NCI-H1436 treated with DMSO at 0.1 percent for 48 hours (cell line): ENCODE results near the gene PTPN3.
A peak's percentile ranks its signal among the peaks of the same experiment; 100 is the strongest.

Experiments used
- DNase-seq: peaks from one replicate; lab custom pipeline; 2025; lab: John Stamatoyannopoulos, UW

Gene PTPN3

GRCh38 chr9:109477258-109478050, 20.7 kb downstream of the PTPN3 start:
- no peak for DNase-seq

GRCh38 chr9:109476642-109477257, 21.4 kb downstream of the PTPN3 start:
- DNase-seq = no peak

GRCh38 chr9:109475526-109475925, 22.6 kb downstream of the PTPN3 start:
- no peak for DNase-seq

DNA sequence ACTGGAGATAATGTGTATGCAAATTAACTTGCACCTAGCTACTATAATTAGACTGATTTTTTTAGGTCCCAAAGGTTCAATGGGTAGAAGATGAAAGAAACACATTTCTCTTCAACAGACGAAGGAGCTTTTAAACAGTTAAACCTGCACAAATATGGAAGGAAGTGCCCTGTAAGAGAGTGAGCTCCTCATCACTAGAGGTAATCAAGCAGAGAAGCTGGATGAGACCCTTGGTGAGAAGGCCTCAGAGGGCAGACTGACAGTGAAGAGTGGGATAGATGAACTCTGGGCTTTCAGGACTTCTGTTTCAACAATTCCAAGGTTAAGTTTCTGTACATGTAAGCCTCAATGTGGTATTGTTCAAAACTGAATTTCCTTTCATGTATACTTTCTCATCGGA, 23.2 kb downstream of the PTPN3 start:
- DNase-seq = no peak

DNA sequence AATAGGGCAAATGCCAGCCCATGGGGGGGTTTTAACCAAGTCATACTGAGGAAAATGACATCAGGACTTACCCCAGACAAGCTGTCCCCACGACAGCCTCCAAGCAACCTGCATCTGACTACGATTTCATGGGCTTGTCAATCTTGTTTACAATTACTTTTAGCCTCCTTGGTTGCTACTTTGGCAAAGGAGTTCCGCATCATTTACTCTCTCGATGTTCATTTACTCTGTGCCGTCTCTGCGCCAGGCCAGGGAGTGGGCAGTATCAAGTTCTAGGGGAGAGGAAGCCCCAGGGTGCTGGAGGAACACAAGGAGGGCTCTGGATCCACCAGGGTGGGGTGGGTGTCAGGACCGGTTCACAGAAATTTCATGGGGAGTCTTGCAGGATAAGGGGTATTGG, 23.9 kb downstream of the PTPN3 start:
- no peak for DNase-seq

GRCh38 chr9:109473329-109473728, 24.8 kb downstream of the PTPN3 start:
- DNase-seq = no peak

DNA sequence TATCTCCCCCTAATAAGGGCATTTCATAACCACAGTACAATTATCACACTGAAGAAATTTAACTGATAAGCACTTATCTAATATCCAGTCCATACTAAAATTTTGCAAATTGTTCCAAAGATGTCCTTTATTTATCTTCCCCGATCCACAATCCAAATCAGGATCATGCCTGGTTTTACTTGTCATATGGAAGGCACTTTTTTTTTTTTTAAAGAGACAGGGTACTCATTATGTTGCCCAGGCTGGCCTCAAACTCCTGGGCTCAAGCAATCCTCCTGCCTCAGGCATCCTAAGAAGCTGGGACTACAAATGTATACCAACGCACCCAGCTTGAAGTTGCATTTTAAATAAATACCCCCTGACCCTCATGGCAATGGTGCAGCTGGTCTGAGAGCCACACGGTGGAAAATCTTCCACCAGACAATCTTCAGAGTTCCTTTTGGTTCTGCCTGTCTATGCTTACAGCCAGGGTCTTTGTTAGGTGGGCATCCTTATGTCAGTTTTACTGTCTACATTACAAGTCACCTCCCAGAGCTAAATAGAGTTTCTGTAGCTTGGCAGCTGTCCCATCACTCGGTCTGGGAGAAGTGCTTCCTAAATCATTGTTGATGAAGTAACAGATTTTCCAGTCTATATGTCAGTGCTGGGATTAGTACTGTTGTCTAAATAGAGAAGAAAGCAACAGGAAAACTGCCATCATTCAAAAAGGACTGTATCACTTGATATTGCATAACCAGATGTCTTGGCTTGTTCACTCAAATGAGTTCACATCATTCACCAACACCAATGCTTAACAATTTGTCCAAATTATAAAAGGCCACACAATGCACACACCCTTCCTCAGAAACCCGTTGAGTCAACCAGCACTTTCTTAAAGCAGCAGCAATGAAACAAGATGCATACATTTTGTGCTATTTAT, 26.4 kb downstream of the PTPN3 start:
- DNase-seq = no peak

DNA sequence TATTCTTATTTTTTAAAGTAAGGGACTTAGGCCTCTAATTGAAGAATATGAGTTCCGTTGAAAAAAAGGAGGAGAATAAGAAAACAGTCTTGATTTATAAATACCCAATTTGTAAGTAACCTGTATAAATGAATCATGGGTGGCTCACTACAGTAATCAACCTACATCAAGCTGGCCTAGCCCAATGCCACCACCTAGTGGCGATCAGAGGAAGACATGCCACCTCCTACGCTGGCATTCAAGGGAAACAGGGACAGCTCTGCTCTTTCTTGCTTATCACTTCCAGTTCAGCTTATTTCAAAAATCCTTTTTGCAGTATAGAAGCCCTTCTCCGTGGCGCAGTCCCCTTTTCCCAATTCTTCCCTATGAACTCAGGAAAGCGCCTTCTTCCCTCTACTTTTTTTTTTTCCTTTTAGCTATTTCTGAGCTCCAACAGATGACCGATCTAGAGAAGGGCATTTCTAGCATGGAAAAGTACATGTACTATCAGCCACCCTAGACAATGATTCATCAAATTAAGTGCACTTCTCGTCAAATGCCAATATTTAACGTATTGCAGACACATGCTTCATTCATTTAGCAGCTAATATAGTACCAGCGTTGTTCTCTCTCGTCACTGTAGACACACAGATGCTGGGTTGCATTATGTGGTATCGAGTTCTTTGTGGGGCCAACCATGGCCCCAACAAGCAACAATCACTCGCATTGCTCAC, 28.3 kb downstream of the PTPN3 start:
- DNase-seq = peak; percentile 3

DNA sequence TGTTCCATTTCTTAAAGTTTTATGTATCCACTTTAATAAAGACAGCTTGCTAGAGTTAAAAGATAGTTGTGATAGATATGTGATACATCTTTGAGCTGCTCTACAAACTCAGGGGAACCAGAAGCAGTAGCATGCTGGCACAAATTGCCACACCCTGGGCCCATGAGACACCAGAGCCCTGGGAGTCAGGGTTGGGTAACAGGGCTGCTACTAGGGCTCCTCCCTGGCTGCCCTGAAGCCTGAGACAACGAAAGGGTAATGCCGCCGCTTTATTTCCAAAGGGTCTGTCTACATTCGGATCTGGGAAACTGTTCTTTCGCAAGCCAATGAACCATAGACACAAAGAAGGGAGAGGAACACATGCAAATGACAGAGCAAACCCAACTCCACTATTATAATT, 29.2 kb downstream of the PTPN3 start:
- DNase-seq = no peak

GRCh38 chr9:109467936-109468335, 30.2 kb downstream of the PTPN3 start:
- DNase-seq = peak; percentile 3

DNA sequence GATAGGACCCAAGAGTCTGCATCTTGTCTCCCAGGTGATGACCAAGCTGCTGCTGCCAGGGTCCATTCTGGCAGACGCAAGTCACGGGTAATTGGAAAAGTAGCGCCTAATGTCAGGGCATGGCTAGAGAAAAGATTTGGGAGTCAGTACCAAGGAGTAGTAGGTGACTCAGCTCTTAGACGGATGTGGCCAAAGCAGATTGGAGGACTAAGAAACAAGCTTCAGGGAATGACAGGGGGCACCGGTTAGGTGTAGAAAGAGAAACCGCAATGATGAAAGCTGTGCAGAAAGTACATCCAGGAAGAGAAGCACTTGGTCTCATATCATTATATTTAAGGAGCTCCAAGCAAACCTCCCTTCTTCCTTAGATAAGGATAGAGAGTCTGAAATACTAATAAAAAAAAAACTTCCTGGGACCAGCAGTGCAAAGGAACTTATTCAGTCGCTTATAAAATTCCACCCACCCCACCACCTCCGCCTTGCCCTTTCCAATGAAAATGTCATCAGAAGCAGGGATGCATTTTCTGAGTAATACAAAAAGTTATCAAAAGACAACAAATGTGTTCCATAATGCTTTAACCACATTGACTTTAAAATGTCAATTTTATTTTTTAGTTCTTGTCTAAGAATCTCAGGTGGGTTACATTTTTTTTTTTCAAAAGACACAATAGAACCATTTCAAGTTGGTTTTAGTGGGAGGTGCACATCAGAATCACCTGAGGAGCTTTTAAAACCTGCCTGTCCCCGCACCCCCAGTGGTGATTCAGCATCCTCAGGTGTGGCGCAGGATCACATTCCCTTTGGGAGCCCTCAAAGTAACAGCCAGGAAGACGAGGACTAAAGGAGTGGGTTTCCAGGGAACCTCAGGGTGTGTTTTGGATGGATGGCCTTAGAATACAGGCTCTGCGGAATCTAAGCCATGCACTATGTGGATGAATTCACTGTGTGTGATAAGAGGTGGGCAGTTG, 31.2 kb downstream of the PTPN3 start:
- DNase-seq = no peak

DNA sequence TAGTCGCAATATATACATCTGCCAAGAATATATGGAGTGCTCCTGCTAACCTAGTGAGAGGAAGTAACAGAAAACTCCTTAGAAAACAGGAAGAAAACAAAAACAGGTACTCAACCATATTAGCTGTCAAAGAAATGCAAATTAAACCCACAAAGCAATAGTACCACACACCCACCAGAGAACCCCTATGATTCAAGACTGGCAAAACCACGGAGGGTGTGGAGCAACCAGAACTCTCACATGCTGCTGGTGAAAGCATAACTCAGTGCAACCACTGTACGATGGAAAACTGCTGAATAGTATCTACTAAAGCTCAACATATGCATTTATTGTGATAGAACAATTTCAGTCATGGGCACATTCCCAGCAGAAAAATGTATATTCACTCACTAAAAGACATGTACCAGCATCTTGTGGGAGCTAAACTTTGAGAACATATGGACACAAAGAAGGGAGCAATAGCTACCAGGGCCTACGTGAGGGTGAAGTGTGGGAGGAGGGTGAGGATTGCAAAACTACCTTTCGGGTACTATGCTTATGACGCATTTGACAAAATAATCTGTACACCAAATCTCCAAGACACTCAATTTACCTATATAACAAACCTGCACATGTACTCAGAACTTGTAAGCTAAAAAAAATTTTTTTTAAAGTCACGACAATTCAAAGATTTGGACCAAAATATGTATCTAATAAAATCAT, 34.0 kb downstream of the PTPN3 start:
- DNase-seq = no peak

DNA sequence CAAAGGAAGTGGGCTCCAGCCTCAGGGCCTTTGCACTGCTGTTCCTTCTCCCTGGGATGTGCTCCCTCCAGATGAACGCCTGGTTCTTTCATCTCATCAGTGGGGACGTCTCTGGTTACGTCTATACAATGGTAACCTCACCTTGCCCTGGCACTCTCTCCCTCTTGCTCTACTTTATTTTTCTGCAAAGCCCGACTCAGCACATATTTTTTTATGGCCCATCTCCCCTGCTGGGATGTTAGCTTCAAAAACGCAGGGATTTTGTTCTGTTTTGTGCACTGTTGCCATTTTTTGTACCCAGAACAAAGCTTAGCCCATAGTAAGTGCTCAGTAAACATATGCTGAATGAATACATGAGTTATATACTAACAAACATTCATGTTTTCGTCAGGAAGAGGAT, 37.5 kb downstream of the PTPN3 start:
- no peak for DNase-seq

DNA sequence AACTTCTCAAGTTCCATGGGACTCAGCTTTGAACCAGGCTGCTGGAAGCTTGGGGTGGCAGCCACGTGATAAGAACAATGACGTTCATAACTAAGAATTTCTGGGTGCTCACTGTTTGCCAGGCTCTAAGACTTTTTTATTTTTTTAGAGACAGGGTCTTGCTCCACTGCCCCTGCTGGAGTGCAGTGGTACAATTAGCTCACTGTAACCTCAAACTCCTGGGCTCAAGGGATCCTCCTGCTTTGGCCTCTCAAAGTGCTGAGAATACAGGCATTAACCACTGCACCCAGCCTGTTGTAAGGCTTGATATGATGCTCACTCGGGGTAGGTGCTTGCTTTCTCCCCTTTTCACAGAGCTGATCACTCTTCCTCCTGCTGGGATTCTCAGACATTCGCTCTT, 38.7 kb downstream of the PTPN3 start:
- no peak for DNase-seq

DNA sequence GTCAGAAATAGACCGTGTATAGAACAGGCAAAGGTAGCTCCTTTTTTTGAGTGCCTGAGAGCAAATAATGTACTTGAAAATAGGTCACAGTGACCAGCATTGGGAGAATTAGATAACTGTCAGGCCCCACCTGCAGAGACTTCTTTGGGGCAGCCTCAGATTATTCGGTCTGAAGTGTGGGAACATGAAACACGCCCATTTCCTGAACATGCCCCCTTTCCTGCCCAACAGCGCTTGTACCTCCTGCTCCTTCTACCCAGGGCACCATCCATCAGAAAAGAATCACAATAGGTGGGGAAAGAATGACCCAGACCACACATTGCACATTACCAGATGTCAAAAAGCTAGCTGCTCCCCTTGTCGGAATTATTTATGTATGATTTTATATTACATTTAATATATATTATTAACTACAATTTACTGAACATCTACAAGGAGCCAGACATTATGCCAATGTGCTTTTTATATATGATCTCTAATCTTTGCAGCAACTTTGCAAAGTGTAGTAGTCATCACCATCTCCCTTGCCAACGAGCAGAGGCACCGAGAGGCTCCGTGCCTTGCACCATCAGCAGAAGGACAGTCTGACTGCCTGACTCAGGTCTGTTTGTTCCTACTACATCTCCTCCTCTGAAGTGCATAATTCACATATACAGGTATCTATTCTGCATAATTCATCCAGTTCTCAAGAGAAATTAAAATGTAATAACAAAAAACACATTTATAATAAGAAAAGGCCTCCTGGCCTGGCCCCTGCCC, 39.5 kb downstream of the PTPN3 start:
- no peak for DNase-seq

DNA sequence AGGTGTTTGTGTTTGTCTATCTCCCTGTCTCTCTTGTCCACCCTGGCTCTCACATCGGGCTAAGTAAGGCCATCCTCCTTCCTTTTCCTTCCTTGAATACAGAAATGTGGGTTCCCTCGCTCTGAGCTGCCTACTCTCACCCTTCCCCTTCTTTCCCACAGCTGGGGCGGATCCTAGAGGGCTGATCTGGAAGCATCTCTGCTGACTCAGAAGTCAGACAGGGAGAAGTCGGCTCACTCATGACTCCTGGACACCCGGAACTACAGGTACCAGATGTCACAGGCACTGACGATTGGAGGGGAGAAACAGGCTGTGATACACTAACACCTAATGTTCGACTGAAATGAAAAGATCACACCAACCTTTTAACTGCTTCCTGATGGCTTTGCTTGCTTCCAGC, 41.3 kb downstream of the PTPN3 start:
- no peak for DNase-seq

GRCh38 chr9:109455861-109456260, 42.2 kb downstream of the PTPN3 start:
- no peak for DNase-seq

- no peak for DNase-seq
These were observed 42.7 kb downstream of the PTPN3 start for GRCh38 chr9:109455391-109455790.

- no peak for DNase-seq
These were observed 43.4 kb downstream of the PTPN3 start for GRCh38 chr9:109454601-109455155.
